LHCN-M2 (cell line): ENCODE measurements around the gene TBCE. TPM values are rescaled to one million over a fixed set of nuclear protein-coding genes. Genes with fewer than 3 reads are reported as not detected.

ENCODE experiments used
- total RNA-seq: library from RNA; depleted of rRNA; stranded (reverse); fragments of >200 nt; gene quantifications from 2 replicates; pipeline ENCODE4 v1.2.3, GENCODE V29; 2014; rRNA removed

The TBCE gene
- total RNA-seq, 1 experiment from 2014 or later, result 21.8 TPM

Other genes starting within 250 kb of the TBCE start
- 82.1 and 113 TPM in 2 replicates for gene TOMM20, start 238.6 kb upstream of the TBCE start, total RNA-seq
- gene RBM34, start 206.2 kb upstream of the TBCE start, total RNA-seq, result 84.4 and 103 TPM in 2 replicates
- 13.0 and 19.1 TPM in 2 replicates for gene ARID4B, start 39.2 kb upstream of the TBCE start, total RNA-seq
- gene GGPS1, start 38.9 kb upstream of the TBCE start, total RNA-seq, result 14.5 and 18.2 TPM in 2 replicates
- 30.3 and 31.1 TPM in 2 replicates for gene B3GALNT2, start 137.0 kb downstream of the TBCE start, total RNA-seq